Smooth muscle cell (in vitro differentiated cells): ENCODE results near the gene SLIT3. TPM values are rescaled to one million over a fixed set of nuclear protein-coding genes. Genes with fewer than 3 reads are reported as not detected.

Source experiments
- DNase-seq: peaks from one replicate; lab custom pipeline; 2025; ENCODE audit not compliant: unreplicated experiment; lab: John Stamatoyannopoulos, UW
- H2AFZ ChIP-seq: fragments of 200-600 bp; sonication (generic); 2 replicates; pipeline ENCODE4 v1.6.0; 2016; ENCODE audit warnings: antibody characterized with exemption, low read depth, mild to moderate bottlenecking
- H3F3A ChIP-seq: fragments of 200-600 bp; sonication (generic); 2 replicates; pipeline ENCODE4 v1.6.0; 2017; ENCODE audit warnings: antibody characterized with exemption, low read depth
- H3K27ac ChIP-seq: fragments of 200-600 bp; sonication (generic); 2 replicates; pipeline ENCODE4 v1.5.1; 2016; ENCODE audit warnings: low read depth, mild to moderate bottlenecking
- H3K27me3 ChIP-seq: fragments of 200-600 bp; sonication (generic); 2 replicates; pipeline ENCODE4 v1.6.1; 2016; ENCODE audit warnings: low read depth, mild to moderate bottlenecking
- H3K36me3 ChIP-seq: fragments of 200-600 bp; sonication (generic); 2 replicates; pipeline ENCODE4 v1.5.1; 2016; ENCODE audit warnings: low read depth
- H3K4me1 ChIP-seq: fragments of 200-600 bp; sonication (generic); 2 replicates; pipeline ENCODE4 v1.5.1; 2016; ENCODE audit warnings: low read depth
- H3K4me2 ChIP-seq: fragments of 200-600 bp; sonication (generic); 2 replicates; pipeline ENCODE4 v1.6.0; 2016; ENCODE audit warnings: mild to moderate bottlenecking
- H3K4me3 ChIP-seq: fragments of 200-600 bp; sonication (generic); 2 replicates; pipeline ENCODE4 v1.5.1; 2016; ENCODE audit warnings: mild to moderate bottlenecking
- H3K79me2 ChIP-seq: fragments of 200-600 bp; sonication (generic); 2 replicates; pipeline ENCODE4 v1.6.0; 2016; ENCODE audit warnings: low read depth, mild to moderate bottlenecking
- H3K9ac ChIP-seq: fragments of 200-600 bp; sonication (generic); 2 replicates; pipeline ENCODE4 v1.6.0; 2016; ENCODE audit warnings: low read depth
- H3K9me3 ChIP-seq: fragments of 200-600 bp; sonication (generic); replicated peaks from 2 replicates; pipeline ENCODE4 v1.5.1; 2016; ENCODE audit warnings: low read depth
- H4K20me1 ChIP-seq: fragments of 200-600 bp; sonication (generic); 2 replicates; pipeline ENCODE4 v1.6.0; 2016; ENCODE audit warnings: low read depth
- CTCF ChIP-seq: fragments of 200-600 bp; sonication (generic); IDR thresholded peaks from 2 replicates; pipeline ENCODE4 v1.5.1; 2017; ENCODE audit warnings: borderline replicate concordance, mild to moderate bottlenecking, antibody characterized with exemption; ENCODE audit not compliant: insufficient read depth, poor library complexity, severe bottlenecking
- whole genome bisulfite sequencing: methylation state at CpG from one replicate; pipeline ENCODE4 v1.1.7; 2016; ENCODE audit warnings: low lambda C conversion rate; 5-methylcytosine and 5-hydroxymethylcytosine counted together
- polyA plus RNA-seq: library from polyadenylated mRNA; unstranded; fragments of >200 nt; fragmentation: Nextera tagmentation; extraction: Ambion mirVana; gene quantifications from 2 replicates; pipeline ENCODE4 v1.2.1, GENCODE V29; 2016
- total RNA-seq: library from RNA; depleted of rRNA; stranded (reverse); fragments of >200 nt; gene quantifications from 2 replicates; pipeline ENCODE4 v1.2.3, GENCODE V29; 2014

Gene SLIT3
- total and polyA plus RNA-seq, 2 experiments from 2014 or later = 25.4 to 29.5 TPM

- H3K4me2 ChIP-seq = peak overlapping the region; percentile 43
- TF ChIP-seq CTCF = no peak
- no peak overlapping the region for H3K4me3 ChIP-seq
- H2AFZ ChIP-seq = no peak overlapping the region
- no peaks in the 10 kb centered on the region for H3K27me3 ChIP-seq
- peak overlapping the region; percentile 48 for H3K9ac ChIP-seq
- H3K4me1 ChIP-seq = peaks cover 7% of the 10 kb centered on the region
- H3F3A ChIP-seq = peaks cover 17% of the 10 kb centered on the region
- H3K27ac ChIP-seq = peak overlapping the region; percentile 73
- H3K9me3 ChIP-seq = no peaks in the 10 kb centered on the region
- 40% methylated on average over 8 of the region's 8 CpGs for WGBS
- H3K36me3 ChIP-seq = no peaks in the 10 kb centered on the region
- H4K20me1 ChIP-seq = no peaks in the 10 kb centered on the region
- DNase-seq = no peak
- no peaks in the 10 kb centered on the region for H3K79me2 ChIP-seq
Measured at GRCh38 chr5:168931638-168932345, 369.1 kb downstream of the SLIT3 start.

- H2AFZ ChIP-seq = no peak overlapping the region
- TF ChIP-seq CTCF = no peak
- no peak overlapping the region for H3K4me2 ChIP-seq
- no peaks in the 10 kb centered on the region for H3K79me2 ChIP-seq
- H3K36me3 ChIP-seq = no peaks in the 10 kb centered on the region
- H3K9ac ChIP-seq = no peak overlapping the region
- no peaks in the 10 kb centered on the region for H3K4me1 ChIP-seq
- no peaks in the 10 kb centered on the region for H4K20me1 ChIP-seq
- DNase-seq = no peak
- H3K9me3 ChIP-seq = no peaks in the 10 kb centered on the region
- H3K27me3 ChIP-seq = no peaks in the 10 kb centered on the region
- 91% methylated on average over 7 of the region's 7 CpGs for WGBS
- no peak overlapping the region for H3K27ac ChIP-seq
- peaks cover 7% of the 10 kb centered on the region for H3F3A ChIP-seq
- no peak overlapping the region for H3K4me3 ChIP-seq
Measured at GRCh38 chr5:168929656-168930055, 371.3 kb downstream of the SLIT3 start.

- WGBS = 96% methylated on average over 3 of the region's 3 CpGs
Measured at GRCh38 chr5:168925160-168925559, 375.8 kb downstream of the SLIT3 start.

More at GRCh38 chr5:168925160-168925559, 375.8 kb downstream of the SLIT3 start:
- H3K4me2 ChIP-seq = no peak overlapping the region
- H3K4me1 ChIP-seq = no peaks in the 10 kb centered on the region
- no peaks in the 10 kb centered on the region for H3K9me3 ChIP-seq
- H3K4me3 ChIP-seq = no peak overlapping the region
- no peak overlapping the region for H3K27ac ChIP-seq
- no peaks in the 10 kb centered on the region for H3K79me2 ChIP-seq
- no peak overlapping the region for H3K9ac ChIP-seq
- no peak for DNase-seq
- H4K20me1 ChIP-seq = no peaks in the 10 kb centered on the region
- H3F3A ChIP-seq = no peaks in the 10 kb centered on the region
- H3K36me3 ChIP-seq = no peaks in the 10 kb centered on the region
- H3K27me3 ChIP-seq = no peaks in the 10 kb centered on the region
- no peak for TF ChIP-seq CTCF
- H2AFZ ChIP-seq = no peak overlapping the region
